Activated CD4-positive, alpha-beta T cell treated with anti-CD3 and anti-CD28 coated beads for 36 hours (primary cell): ENCODE measurements around the gene CD84. TPM values are rescaled to one million over a fixed set of nuclear protein-coding genes. Genes with fewer than 3 reads are reported as not detected.

Experiments used
- ATAC-seq: fragments of 200-7000 bp; cut with Tn5 transposase; one replicate; pipeline ENCODE4 v1.10.0; 2021; ENCODE audit warnings: mild to moderate bottlenecking, moderate library complexity
- CTCF ChIA-PET: fragments of 350-600 bp; sonication (Branson Sonifier 250); formaldehyde crosslinking; loops from one replicate; lab custom pipeline; 2021; ENCODE audit warnings: antibody characterized with exemption; lab: Charles Lee
- POLR2A ChIA-PET: fragments of 350-600 bp; sonication (Branson Sonifier 250); formaldehyde crosslinking; loops from one replicate; lab custom pipeline; 2021; ENCODE audit warnings: antibody characterized with exemption, inconsistent platforms; lab: Charles Lee
- DNase-seq: peaks from one replicate; pipeline ENCODE4 v3.0.0-alpha.2; 2020
- H3K27ac Mint-ChIP-seq: one replicate; pipeline ENCODE4 v1.8.0; 2021; ENCODE audit warnings: mixed read lengths
- H3K27me3 Mint-ChIP-seq: one replicate; pipeline ENCODE4 v1.8.0; 2021; ENCODE audit warnings: mixed read lengths
- H3K36me3 Mint-ChIP-seq: one replicate; pipeline ENCODE4 v1.8.0; 2021; ENCODE audit warnings: low read depth, mixed read lengths
- H3K4me1 Mint-ChIP-seq: one replicate; pipeline ENCODE4 v1.8.0; 2021; ENCODE audit warnings: mixed read lengths
- H3K4me3 Mint-ChIP-seq: one replicate; pipeline ENCODE4 v1.8.0; 2021; ENCODE audit warnings: mild to moderate bottlenecking, moderate library complexity, mixed read lengths
- H3K9me3 Mint-ChIP-seq: one replicate; pipeline ENCODE4 v1.8.0; 2021; ENCODE audit warnings: low read depth, mixed read lengths
- intact Hi-C, 2 experiments: fragments of 100-400 bp; cut with DNase I in 1 of 2; cut with micrococcal nuclease in 1 of 2; formaldehyde crosslinking; loops; one replicate each; pipeline versions ENCODE4 v1.14.2 to v1.15.1; 2022 to 2024; cut with DNase I, micrococcal nuclease
- total RNA-seq, 2 experiments: library from RNA; stranded (reverse); gene quantifications; one replicate each; pipeline ENCODE4 v1.2.3, GENCODE V29; 2021

The CD84 gene
- total RNA-seq, 2 experiments from 2014 or later: 14.8 to 17.8 TPM

DNA sequence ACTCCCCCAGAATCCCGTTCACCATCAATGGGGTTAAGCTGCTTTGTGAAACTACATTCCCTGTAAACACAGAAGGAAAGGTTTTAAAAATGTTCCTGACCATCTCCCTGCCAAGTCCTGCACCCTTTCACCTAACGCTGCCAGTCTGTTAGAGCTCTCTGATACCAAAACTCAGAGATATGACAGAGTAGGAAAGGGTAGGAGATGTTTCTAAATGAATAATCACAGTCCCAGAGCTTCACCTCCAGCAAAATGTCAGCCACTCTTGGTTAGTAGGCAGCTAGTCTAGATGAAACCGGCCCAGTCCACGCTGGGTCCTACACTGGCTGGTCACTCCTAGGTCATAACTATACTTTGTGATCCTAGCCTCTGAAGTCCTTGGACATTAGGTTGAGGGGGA is 83.0 kb downstream of the CD84 start:
- peak; percentile 71 for ATAC-seq
- ChIA-PET CTCF (interaction anchor here (0.6 to 1.2 kb wide), 4 partner anchors 11 to 296 kb away, joined by 3 to 4 read pairs (median 3); no protein-coding TSS in a partner anchor), POLR2A (no interaction called here)
- no peak overlapping the region for H3K4me3 Mint-ChIP-seq
- peaks cover 43% of the 10 kb centered on the region for H3K4me1 Mint-ChIP-seq
- intact Hi-C loops: loop anchor here in 1 of 2 experiments (5.0 kb wide), 1 partner anchor 111 kb away; no protein-coding TSS in a partner anchor
- H3K27me3 Mint-ChIP-seq: no peaks in the 10 kb centered on the region
- H3K36me3 Mint-ChIP-seq: peaks cover 24% of the 10 kb centered on the region
- DNase-seq: peak; percentile 18
- peak overlapping the region; percentile 27 for H3K27ac Mint-ChIP-seq
- H3K9me3 Mint-ChIP-seq: peaks cover 16% of the 10 kb centered on the region

DNA sequence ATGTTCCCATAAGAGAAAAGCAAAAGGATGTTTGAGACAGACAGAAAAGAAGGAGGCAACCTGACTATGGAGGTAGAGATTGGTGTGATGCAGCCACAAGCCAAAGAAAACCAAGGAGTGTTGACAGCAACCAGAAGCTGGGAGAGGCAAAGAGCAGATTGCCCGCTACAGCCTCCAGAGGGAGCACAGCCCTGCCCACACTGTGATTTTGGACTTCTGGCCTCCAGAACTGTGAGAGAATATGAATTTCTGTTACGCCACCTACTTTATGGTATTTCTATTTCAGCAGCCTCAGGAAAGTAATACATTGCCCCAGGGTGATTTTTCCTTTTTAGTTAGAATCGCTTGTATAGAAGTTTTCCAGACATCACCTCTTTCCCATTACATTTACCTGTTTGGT is 84.7 kb downstream of the CD84 start:
- Mint-ChIP-seq H3K27me3 (no peaks in the 10 kb centered on the region), H3K4me1 (peaks cover 45% of the 10 kb centered on the region), H3K27ac (no peak overlapping the region), H3K36me3 (peaks cover 32% of the 10 kb centered on the region), H3K4me3 (no peak overlapping the region), H3K9me3 (peaks cover 14% of the 10 kb centered on the region)
- DNase-seq (no peak), ATAC-seq (no peak)
- ChIA-PET POLR2A (no interaction called here), CTCF (no interaction called here)
- intact Hi-C loops: loop anchor here in 1 of 2 experiments (5.0 kb wide), 1 partner anchor 113 kb away; no protein-coding TSS in a partner anchor

DNA sequence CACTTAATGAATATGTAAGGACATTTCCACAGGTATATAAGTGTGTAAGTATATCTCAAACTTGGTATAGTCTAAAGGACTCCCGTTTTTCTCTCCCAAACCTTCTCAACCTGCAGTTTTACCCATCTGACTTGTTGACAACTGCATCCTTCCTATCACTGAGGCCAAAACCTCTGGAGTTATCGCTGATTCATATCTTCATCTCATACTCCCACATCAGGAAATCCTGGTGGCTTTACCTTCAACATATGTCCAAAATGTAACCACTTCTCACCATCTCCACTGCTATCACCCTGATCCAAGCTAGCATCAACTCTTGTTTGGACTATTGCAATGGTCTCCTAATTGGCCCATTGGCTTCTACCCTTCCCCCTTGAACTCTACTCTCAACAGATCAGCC is 86.7 kb downstream of the CD84 start:
- intact Hi-C loops: no loop called here
- H3K4me3 Mint-ChIP-seq: no peak overlapping the region
- DNase-seq (no peak), ATAC-seq (peak; percentile 20)
- H3K36me3 Mint-ChIP-seq: peaks cover 26% of the 10 kb centered on the region
- H3K9me3 Mint-ChIP-seq: no peaks in the 10 kb centered on the region
- CTCF ChIA-PET: interaction anchor here (0.6 to 1.6 kb wide), 2 partner anchors 11 to 163 kb away, joined by 3 read pairs; no protein-coding TSS in a partner anchor
- POLR2A ChIA-PET: no interaction called here
- H3K27ac Mint-ChIP-seq: no peak overlapping the region
- no peaks in the 10 kb centered on the region for H3K27me3 Mint-ChIP-seq
- peaks cover 39% of the 10 kb centered on the region for H3K4me1 Mint-ChIP-seq

DNA sequence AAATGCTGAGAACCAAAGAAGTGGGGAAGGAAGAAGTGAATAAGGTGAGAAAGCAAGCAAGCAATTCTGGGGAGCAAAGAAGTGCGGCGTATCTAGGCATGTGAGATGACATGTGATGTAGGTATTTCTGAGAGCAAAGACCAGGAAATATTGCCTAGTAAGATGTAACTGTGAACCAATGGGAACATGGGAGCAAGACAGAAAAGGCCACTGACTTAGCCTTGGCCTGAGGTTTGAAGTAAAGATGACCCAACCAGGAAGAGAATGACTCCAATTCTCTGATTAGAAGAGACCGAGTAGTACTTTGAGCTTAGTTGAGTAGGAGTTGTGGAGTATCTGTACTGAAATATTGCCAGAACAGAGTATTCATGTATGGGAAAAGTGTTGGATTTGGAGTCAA is 87.3 kb downstream of the CD84 start:
- no peaks in the 10 kb centered on the region for H3K9me3 Mint-ChIP-seq
- no peak overlapping the region for H3K4me3 Mint-ChIP-seq
- ChIA-PET POLR2A (no interaction called here), CTCF (interaction anchor here (0.6 to 1.6 kb wide), 2 partner anchors 11 to 162 kb away, joined by 3 read pairs; no protein-coding TSS in a partner anchor)
- no peaks in the 10 kb centered on the region for H3K27me3 Mint-ChIP-seq
- peaks cover 32% of the 10 kb centered on the region for H3K36me3 Mint-ChIP-seq
- DNase-seq: no peak
- peaks cover 34% of the 10 kb centered on the region for H3K4me1 Mint-ChIP-seq
- intact Hi-C loops: no loop called here
- no peak for ATAC-seq
- no peak overlapping the region for H3K27ac Mint-ChIP-seq

Other genes with a start within 250 kb of the CD84 start
- gene COPA, start 236.2 kb downstream of the CD84 start, total RNA-seq: 100 to 1,000 TPM; 125 to 148 TPM
- 10 to 100 TPM; 47.0 to 51.5 TPM for gene NCSTN, start 236.1 kb downstream of the CD84 start, total RNA-seq
- gene NHLH1, start 212.4 kb downstream of the CD84 start, total RNA-seq: under 1 TPM; 0.32 to 0.42 TPM
- gene VANGL2, start 178.9 kb downstream of the CD84 start, total RNA-seq: under 1 TPM; 0.09 to 0.12 TPM
- 10 to 100 TPM; 45.9 to 55.0 TPM for gene SLAMF6, start 56.2 kb downstream of the CD84 start, total RNA-seq
- 100 to 1,000 TPM; 103 to 108 TPM for gene SLAMF1, start 67.5 kb upstream of the CD84 start, total RNA-seq
- 100 to 1,000 TPM; 180 to 217 TPM for gene CD48, start 132.3 kb upstream of the CD84 start, total RNA-seq
- gene SLAMF7, start 159.8 kb upstream of the CD84 start, total RNA-seq: 10 to 100 TPM; 35.9 to 40.3 TPM
- 10 to 100 TPM in 1 of 2 experiments, 1 to 10 TPM in 1; 10.0 to 11.0 TPM for gene LY9, start 216.7 kb upstream of the CD84 start, total RNA-seq